Trophoblast cell (in vitro differentiated cells and primary cell): ENCODE results near the gene APCDD1L.

ENCODE experiments used
- DNase-seq, 2 donors: peaks; one replicate each; pipeline ENCODE4 v3.0.0-alpha.2; 2016
- H2AFZ ChIP-seq: 2 replicates; pipeline ENCODE4 v1.6.1; 2013; ENCODE audit warnings: low read length, moderate library complexity, mild to moderate bottlenecking; ENCODE audit not compliant: insufficient read depth, poor library complexity
- H2AK5ac ChIP-seq: 2 replicates; pipeline ENCODE4 v1.6.1; 2013; ENCODE audit warnings: mild to moderate bottlenecking, low read length
- H2BK120ac ChIP-seq: 2 replicates; pipeline ENCODE4 v1.6.1; 2013; ENCODE audit warnings: low read length, mild to moderate bottlenecking, moderate library complexity; ENCODE audit not compliant: insufficient read depth, poor library complexity
- H2BK12ac ChIP-seq: 2 replicates; pipeline ENCODE4 v1.6.1; 2013; ENCODE audit warnings: mild to moderate bottlenecking, low read length, moderate library complexity
- H2BK5ac ChIP-seq: 2 replicates; pipeline ENCODE4 v1.6.1; 2013; ENCODE audit warnings: low read length, low read depth, moderate library complexity, mild to moderate bottlenecking; ENCODE audit not compliant: poor library complexity
- H3K14ac ChIP-seq: 2 replicates; pipeline ENCODE4 v1.6.1; 2013; ENCODE audit warnings: mild to moderate bottlenecking, low read length
- H3K18ac ChIP-seq: 2 replicates; pipeline ENCODE4 v1.6.1; 2013; ENCODE audit warnings: mild to moderate bottlenecking, low read length
- H3K23ac ChIP-seq: 2 replicates; pipeline ENCODE4 v1.6.1; 2013; ENCODE audit warnings: low read length
- H3K27ac ChIP-seq: 2 replicates; pipeline ENCODE4 v1.5.1; 2013; ENCODE audit warnings: low read depth, mild to moderate bottlenecking, inconsistent platforms, low read length, moderate library complexity
- H3K27me3 ChIP-seq: 2 replicates; pipeline ENCODE4 v1.6.1; 2013; ENCODE audit warnings: inconsistent platforms, mild to moderate bottlenecking, low read length, moderate library complexity; ENCODE audit not compliant: insufficient read depth
- H3K36me3 ChIP-seq, 2 experiments: 1 replicate in 1 of 2; 2 replicates in 1 of 2; pipeline ENCODE4 v1.6.1; 2013; ENCODE audit warnings: low read length in 2 of 2, mild to moderate bottlenecking in 2 of 2, moderate library complexity in 1 of 2; ENCODE audit not compliant: insufficient read depth in 2 of 2, control insufficient read depth in 1 of 2
- H3K4ac ChIP-seq: 2 replicates; pipeline ENCODE4 v1.6.1; 2013; ENCODE audit warnings: low read depth, mild to moderate bottlenecking, low read length, moderate library complexity
- H3K4me1 ChIP-seq, 2 experiments: 1 replicate in 1 of 2; 2 replicates in 1 of 2; pipeline ENCODE4 v1.6.1; 2013; ENCODE audit warnings: low read length in 2 of 2, mild to moderate bottlenecking in 2 of 2, moderate library complexity in 1 of 2; ENCODE audit not compliant: insufficient read depth in 2 of 2, control insufficient read depth in 1 of 2
- H3K4me2 ChIP-seq: 2 replicates; pipeline ENCODE4 v1.6.1; 2013; ENCODE audit warnings: inconsistent platforms, mild to moderate bottlenecking, low read length, moderate library complexity
- H3K4me3 ChIP-seq: 2 replicates; pipeline ENCODE4 v1.5.1; 2013; ENCODE audit warnings: mild to moderate bottlenecking, low read depth, low read length, inconsistent platforms
- H3K79me1 ChIP-seq: one replicate; pipeline ENCODE4 v1.6.1; 2013; ENCODE audit warnings: low read length
- H3K79me2 ChIP-seq: 2 replicates; pipeline ENCODE4 v1.6.1; 2013; ENCODE audit warnings: low read length, mild to moderate bottlenecking; ENCODE audit not compliant: control insufficient read depth, insufficient read depth, poor library complexity
- H3K9ac ChIP-seq: 2 replicates; pipeline ENCODE4 v1.6.1; 2013; ENCODE audit warnings: mild to moderate bottlenecking, low read length
- H3K9me3 ChIP-seq: 2 replicates; pipeline ENCODE4 v1.6.1; 2013; ENCODE audit warnings: low read depth, mild to moderate bottlenecking, control low read depth, inconsistent platforms, low read length; ENCODE audit not compliant: insufficient read depth
- H4K12ac ChIP-seq: 2 replicates; pipeline ENCODE4 v1.6.1; 2013; ENCODE audit warnings: low read depth, mild to moderate bottlenecking, low read length, moderate library complexity
- H4K8ac ChIP-seq: 2 replicates; pipeline ENCODE4 v1.6.1; 2013; ENCODE audit warnings: low read depth, mild to moderate bottlenecking, low read length, moderate library complexity
- H4K91ac ChIP-seq: one replicate; pipeline ENCODE4 v1.6.1; 2013; ENCODE audit warnings: low read depth, mild to moderate bottlenecking, low read length, moderate library complexity
- WGBS: extraction: QIAGEN DNeasy Blood & Tissue Kit; methylation state at CpG from one replicate; pipeline ENCODE4 v1.1.7; 2013; ENCODE audit warnings: missing lambda C conversion rate; ENCODE audit not compliant: insufficient read length, insufficient coverage; ENCODE audit errors: extremely low coverage; 5-methylcytosine and 5-hydroxymethylcytosine counted together

APCDD1L gene

DNA sequence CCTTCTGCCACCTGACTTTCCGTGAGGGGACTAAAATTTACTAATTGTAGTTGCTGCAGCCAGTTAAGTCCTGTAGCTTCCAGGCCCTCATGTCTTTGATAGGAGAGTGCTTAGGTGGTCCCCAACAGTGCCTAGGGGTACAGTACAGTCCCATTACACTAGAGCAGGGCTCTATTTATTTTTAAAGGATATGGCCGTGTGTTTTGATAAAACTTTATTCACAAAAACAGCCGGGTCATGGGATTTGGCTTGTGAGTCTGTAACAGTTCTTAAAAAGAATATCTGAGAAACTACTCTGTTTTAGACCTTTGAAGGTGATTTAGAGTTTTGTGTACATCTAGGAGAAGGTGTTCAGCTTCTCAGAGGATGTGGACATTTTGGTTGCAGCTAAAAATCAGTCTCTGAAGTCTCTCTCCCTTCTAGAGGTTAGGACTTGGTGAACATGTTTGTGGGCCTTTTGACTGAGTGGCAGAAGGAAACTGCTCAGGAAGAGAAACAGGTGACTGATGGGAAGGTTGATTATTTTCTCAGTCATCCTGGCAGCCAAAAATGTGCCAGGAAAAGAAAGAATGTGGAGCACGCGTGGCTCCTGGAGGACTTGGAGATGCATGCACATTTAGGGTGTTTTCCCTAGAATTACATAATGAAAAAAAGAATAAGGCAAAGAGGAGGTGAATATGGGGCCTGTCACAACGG, 68.8 kb downstream of the APCDD1L start:
- no peaks in the 10 kb centered on the region for H3K27me3 ChIP-seq
- no CpG with 5 or more reads among the region's 6 CpGs for WGBS
- H4K91ac ChIP-seq: no peak overlapping the region
- no peak overlapping the region for H4K8ac ChIP-seq
- H3K4me1 ChIP-seq: no peaks in the 10 kb centered on the region
- no peak overlapping the region for H3K23ac ChIP-seq
- no peak overlapping the region for H3K14ac ChIP-seq
- no peak overlapping the region for H2BK120ac ChIP-seq
- H2AK5ac ChIP-seq: no peak overlapping the region
- DNase-seq: no peak
- H2BK5ac ChIP-seq: no peak overlapping the region
- H3K27ac ChIP-seq: no peak overlapping the region
- no peak overlapping the region for H3K9ac ChIP-seq
- H3K18ac ChIP-seq: no peak overlapping the region
- no peaks in the 10 kb centered on the region for H3K79me2 ChIP-seq
- H3K9me3 ChIP-seq: no peaks in the 10 kb centered on the region
- no peak overlapping the region for H4K12ac ChIP-seq
- H3K4me3 ChIP-seq: no peak overlapping the region
- no peak overlapping the region for H2AFZ ChIP-seq
- H3K79me1 ChIP-seq: no peaks in the 10 kb centered on the region
- H3K4ac ChIP-seq: no peak overlapping the region
- no peak overlapping the region for H2BK12ac ChIP-seq
- H3K36me3 ChIP-seq: peaks cover 18 to 25% of the 10 kb centered on the region in 2 experiments
- no peak overlapping the region for H3K4me2 ChIP-seq

DNA sequence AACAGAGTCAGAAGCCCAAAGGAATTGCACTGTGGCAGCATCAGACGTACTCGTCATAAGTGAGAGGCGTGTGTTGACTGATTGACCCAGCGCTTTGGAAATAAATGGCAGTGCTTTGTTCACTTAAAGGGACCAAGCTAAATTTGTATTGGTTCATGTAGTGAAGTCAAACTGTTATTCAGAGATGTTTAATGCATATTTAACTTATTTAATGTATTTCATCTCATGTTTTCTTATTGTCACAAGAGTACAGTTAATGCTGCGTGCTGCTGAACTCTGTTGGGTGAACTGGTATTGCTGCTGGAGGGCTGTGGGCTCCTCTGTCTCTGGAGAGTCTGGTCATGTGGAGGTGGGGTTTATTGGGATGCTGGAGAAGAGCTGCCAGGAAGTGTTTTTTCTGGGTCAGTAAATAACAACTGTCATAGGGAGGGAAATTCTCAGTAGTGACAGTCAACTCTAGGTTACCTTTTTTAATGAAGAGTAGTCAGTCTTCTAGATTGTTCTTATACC, 70.4 kb downstream of the APCDD1L start:
- no peak overlapping the region for H3K27ac ChIP-seq
- no peaks in the 10 kb centered on the region for H3K79me1 ChIP-seq
- no peak overlapping the region for H2BK12ac ChIP-seq
- H3K4ac ChIP-seq: no peak overlapping the region
- H4K91ac ChIP-seq: no peak overlapping the region
- no peak overlapping the region for H2AFZ ChIP-seq
- H4K8ac ChIP-seq: no peak overlapping the region
- H3K79me2 ChIP-seq: no peaks in the 10 kb centered on the region
- H2AK5ac ChIP-seq: no peak overlapping the region
- no peak overlapping the region for H3K18ac ChIP-seq
- H3K4me3 ChIP-seq: no peak overlapping the region
- H2BK120ac ChIP-seq: no peak overlapping the region
- no peak overlapping the region for H4K12ac ChIP-seq
- H3K4me1 ChIP-seq: no peaks in the 10 kb centered on the region
- H3K9ac ChIP-seq: no peak overlapping the region
- H3K9me3 ChIP-seq: no peaks in the 10 kb centered on the region
- H3K23ac ChIP-seq: no peak overlapping the region
- H3K36me3 ChIP-seq: peaks cover 18 to 25% of the 10 kb centered on the region in 2 experiments
- no peak overlapping the region for H3K14ac ChIP-seq
- no peaks in the 10 kb centered on the region for H3K27me3 ChIP-seq
- H2BK5ac ChIP-seq: no peak overlapping the region
- no peak overlapping the region for H3K4me2 ChIP-seq
- DNase-seq: no peak
- no CpG with 5 or more reads among the region's 5 CpGs for WGBS

- Histone ChIP-seq H3K9ac (no peak overlapping the region), H2AFZ (no peak overlapping the region), H3K23ac (no peak overlapping the region), H3K4me2 (no peak overlapping the region), H4K12ac (no peak overlapping the region), H3K9me3 (no peaks in the 10 kb centered on the region), H2AK5ac (no peak overlapping the region), H4K91ac (no peak overlapping the region), H3K36me3 (peaks cover 15 to 26% of the 10 kb centered on the region in 2 experiments), H2BK12ac (no peak overlapping the region), H3K18ac (no peak overlapping the region), H4K8ac (no peak overlapping the region), H3K27ac (no peak overlapping the region), H3K79me1 (no peaks in the 10 kb centered on the region), H3K27me3 (no peaks in the 10 kb centered on the region), H2BK5ac (no peak overlapping the region), H3K4ac (no peak overlapping the region), H3K4me1 (peaks cover 0 to 3% of the 10 kb centered on the region in 2 experiments), H3K79me2 (no peaks in the 10 kb centered on the region), H3K4me3 (no peak overlapping the region), H3K14ac (no peak overlapping the region), H2BK120ac (no peak overlapping the region)
- DNase-seq: no peak
Observed at GRCh38 chr20:58441723-58442122, 73.5 kb downstream of the APCDD1L start.

GRCh38 chr20:58440021-58440767, 75.0 kb downstream of the APCDD1L start:
- H4K8ac ChIP-seq: no peak overlapping the region
- no peak overlapping the region for H2BK12ac ChIP-seq
- H4K91ac ChIP-seq: no peak overlapping the region
- H3K9me3 ChIP-seq: no peaks in the 10 kb centered on the region
- no peak overlapping the region for H3K14ac ChIP-seq
- H3K79me2 ChIP-seq: no peaks in the 10 kb centered on the region
- no peaks in the 10 kb centered on the region for H3K27me3 ChIP-seq
- H2AK5ac ChIP-seq: no peak overlapping the region
- DNase-seq: no peak
- WGBS: no CpG with 5 or more reads among the region's 5 CpGs
- no peak overlapping the region for H2BK5ac ChIP-seq
- peaks cover 12 to 19% of the 10 kb centered on the region in 2 experiments for H3K36me3 ChIP-seq
- no peak overlapping the region for H2BK120ac ChIP-seq
- no peak overlapping the region for H3K27ac ChIP-seq
- no peak overlapping the region for H3K18ac ChIP-seq
- no peaks in the 10 kb centered on the region for H3K79me1 ChIP-seq
- no peak overlapping the region for H3K4me2 ChIP-seq
- H2AFZ ChIP-seq: no peak overlapping the region
- H3K4me3 ChIP-seq: no peak overlapping the region
- no peak overlapping the region for H3K4ac ChIP-seq
- no peak overlapping the region for H3K23ac ChIP-seq
- peaks cover 0 to 3% of the 10 kb centered on the region in 2 experiments for H3K4me1 ChIP-seq
- no peak overlapping the region for H4K12ac ChIP-seq
- no peak overlapping the region for H3K9ac ChIP-seq
